BLaER1 treated with 17β-estradiol and CSF1 and Interleukin-3, amounts not matched to agents 10 nM and 100 nM (cell line): Measurements from ENCODE around the gene AUTS2.

Source experiments
- H3K27ac ChIP-seq, 11 experiments: shearing (Covaris generic); formaldehyde crosslinking; 2 replicates each; pipeline ENCODE4 v1.8.1; 2022
- H3K27me3 ChIP-seq, 11 experiments: shearing (Covaris generic); formaldehyde crosslinking; 2 replicates each; pipeline ENCODE4 v1.8.1; 2022
- H3K36me3 ChIP-seq, 11 experiments: shearing (Covaris generic); formaldehyde crosslinking; 2 replicates each; pipeline ENCODE4 v1.8.1; 2022
- H3K4me1 ChIP-seq, 10 experiments: shearing (Covaris generic); formaldehyde crosslinking; 2 replicates each; pipeline ENCODE4 v1.8.1; 2022
- H3K4me2 ChIP-seq, 11 experiments: shearing (Covaris generic); formaldehyde crosslinking; 2 replicates each; pipeline ENCODE4 v1.8.1; 2022
- H3K4me3 ChIP-seq, 10 experiments: shearing (Covaris generic); formaldehyde crosslinking; 2 replicates each; pipeline ENCODE4 v1.8.1; 2022
- H3K9ac ChIP-seq, 11 experiments: shearing (Covaris generic); formaldehyde crosslinking; 2 replicates each; pipeline ENCODE4 v1.8.1; 2022
- H3K9me3 ChIP-seq, 11 experiments: shearing (Covaris generic); formaldehyde crosslinking; replicated peaks in 1 of 11; 2 replicates each; pipeline ENCODE4 v1.8.1; 2022
- H4K20me1 ChIP-seq, 11 experiments: shearing (Covaris generic); formaldehyde crosslinking; 2 replicates each; pipeline ENCODE4 v1.8.1; 2022
- Cebpa-rat ChIP-seq, 11 experiments: shearing (Covaris generic); IDR thresholded peaks; 2 replicates each; pipeline ENCODE4 v1.8.1; 2022

Gene AUTS2

DNA sequence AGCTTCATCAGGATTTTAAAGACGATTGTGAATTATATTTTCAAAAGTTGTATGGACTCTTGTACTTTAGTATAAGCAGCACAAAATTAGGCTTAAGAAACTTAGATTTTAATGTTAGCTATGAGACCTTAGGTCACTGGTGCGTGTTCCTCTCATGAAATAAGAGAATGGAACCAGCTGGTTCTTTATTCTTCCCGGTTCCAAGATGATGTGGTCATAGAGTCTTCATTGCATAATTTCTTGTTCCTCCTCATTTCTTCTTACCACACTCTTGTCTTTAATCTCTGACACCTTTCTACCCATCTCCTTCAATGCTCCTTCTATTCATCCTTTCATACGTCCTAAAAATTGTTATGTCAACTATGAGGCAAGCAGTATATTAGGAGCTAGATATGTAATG is 437.2 kb downstream of the AUTS2 start:
- H3K9ac ChIP-seq: no peak overlapping the region
- H3K36me3 ChIP-seq: peaks cover 0 to 20% (median 7%) of the 10 kb centered on the region in 11 experiments; a peak in 6 of 22 replicates
- no peak overlapping the region for H3K27ac ChIP-seq
- no peak overlapping the region for H3K4me3 ChIP-seq
- no peaks in the 10 kb centered on the region for H3K27me3 ChIP-seq
- peaks cover 15 to 29% (median 23%) of the 10 kb centered on the region in 11 experiments; a peak in 20 of 22 replicates for H3K9me3 ChIP-seq
- H4K20me1 ChIP-seq: peaks cover 0 to 42% (median 6%) of the 10 kb centered on the region in 11 experiments; a peak in 10 of 22 replicates
- TF ChIP-seq Cebpa-rat (IDR thresholded peaks at IDR 0.05): no peak
- H3K4me1 ChIP-seq: peaks cover 0 to 22% (median 11%) of the 10 kb centered on the region in 10 experiments; a peak in 10 of 20 replicates
- H3K4me2 ChIP-seq: 0 out of 22 replicates have a peak overlapping the region, but pooled peaks of 1 of the 11 experiments have one; percentile 4

DNA sequence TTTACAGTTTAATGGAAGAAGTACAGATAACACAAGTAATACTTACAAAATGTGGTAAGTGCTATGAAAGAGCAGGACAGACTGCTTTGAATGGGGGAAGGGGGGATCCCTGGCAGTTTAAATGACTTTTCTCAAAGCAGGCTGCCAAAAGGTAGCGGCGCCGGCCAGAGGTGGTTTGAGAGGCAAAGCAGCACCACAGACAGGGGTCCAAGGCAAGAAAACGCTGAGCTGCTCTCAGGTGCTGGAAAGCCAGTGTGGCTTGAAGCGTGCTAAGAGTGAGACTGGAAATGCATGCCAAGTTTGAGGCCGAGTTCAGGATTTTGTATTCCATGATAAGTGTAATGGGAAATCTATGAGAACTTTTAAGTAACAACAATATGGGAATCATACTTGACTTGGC is 437.7 kb downstream of the AUTS2 start:
- peaks cover 11 to 25% (median 19%) of the 10 kb centered on the region in 11 experiments; a peak in 20 of 22 replicates for H3K9me3 ChIP-seq
- peaks cover 0 to 45% (median 10%) of the 10 kb centered on the region in 11 experiments; a peak in 10 of 22 replicates for H4K20me1 ChIP-seq
- no peak overlapping the region for H3K4me3 ChIP-seq
- no peak overlapping the region for H3K9ac ChIP-seq
- TF ChIP-seq Cebpa-rat (IDR thresholded peaks at IDR 0.05): no peak
- no peak overlapping the region for H3K27ac ChIP-seq
- no peaks in the 10 kb centered on the region for H3K27me3 ChIP-seq
- H3K4me2 ChIP-seq: no peak overlapping the region
- peaks cover 0 to 16% (median 5%) of the 10 kb centered on the region in 11 experiments; a peak in 6 of 22 replicates for H3K36me3 ChIP-seq
- peaks cover 0 to 23% (median 11%) of the 10 kb centered on the region in 10 experiments; a peak in 10 of 20 replicates for H3K4me1 ChIP-seq

DNA sequence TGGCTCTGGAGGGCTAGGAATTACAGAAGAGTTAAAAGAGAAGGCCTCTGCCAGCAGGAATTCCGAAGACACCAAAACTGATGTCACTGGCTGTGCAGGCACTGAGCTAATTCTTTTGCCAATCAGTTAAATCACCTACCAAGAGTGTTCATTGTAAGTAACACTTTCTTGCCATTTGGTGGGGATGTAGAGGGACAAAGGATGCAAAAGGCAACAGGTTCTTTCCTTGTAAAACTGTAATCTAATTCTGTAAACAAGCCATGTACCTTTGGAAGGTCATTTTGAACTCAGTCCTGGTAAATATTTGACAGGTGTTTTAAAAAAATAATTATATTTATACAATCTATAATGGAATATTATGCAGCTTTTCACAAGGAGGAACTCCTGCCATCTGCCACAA is 438.4 kb downstream of the AUTS2 start:
- H4K20me1 ChIP-seq: peaks cover 0 to 50% (median 14%) of the 10 kb centered on the region in 11 experiments; a peak in 10 of 22 replicates
- H3K27ac ChIP-seq: no peak overlapping the region
- no peak overlapping the region for H3K9ac ChIP-seq
- no peak overlapping the region for H3K4me3 ChIP-seq
- H3K4me1 ChIP-seq: peaks cover 0 to 24% (median 11%) of the 10 kb centered on the region in 10 experiments; a peak in 10 of 20 replicates
- H3K27me3 ChIP-seq: no peaks in the 10 kb centered on the region
- H3K4me2 ChIP-seq: no peak overlapping the region
- peaks cover 6 to 17% (median 12%) of the 10 kb centered on the region in 11 experiments; a peak in 20 of 22 replicates for H3K9me3 ChIP-seq
- H3K36me3 ChIP-seq: peaks cover 0 to 10% (median 0%) of the 10 kb centered on the region in 11 experiments; a peak in 4 of 22 replicates
- TF ChIP-seq Cebpa-rat (IDR thresholded peaks at IDR 0.05): no peak

GRCh38 chr7:70037171-70037933 is 439.1 kb downstream of the AUTS2 start:
- peaks cover 0 to 29% (median 12%) of the 10 kb centered on the region in 10 experiments; a peak in 12 of 20 replicates for H3K4me1 ChIP-seq
- no peaks in the 10 kb centered on the region for H3K27me3 ChIP-seq
- no peak overlapping the region for H3K4me2 ChIP-seq
- no peak overlapping the region for H3K9ac ChIP-seq
- H3K9me3 ChIP-seq: peaks cover 0 to 11% (median 5%) of the 10 kb centered on the region in 11 experiments; a peak in 20 of 22 replicates
- H3K4me3 ChIP-seq: no peak overlapping the region
- peaks cover 0 to 54% (median 14%) of the 10 kb centered on the region in 11 experiments; a peak in 10 of 22 replicates for H4K20me1 ChIP-seq
- H3K27ac ChIP-seq: no peak overlapping the region
- H3K36me3 ChIP-seq: peaks cover 0 to 3% (median 0%) of the 10 kb centered on the region in 11 experiments; a peak in 2 of 22 replicates
- TF ChIP-seq Cebpa-rat (IDR thresholded peaks at IDR 0.05): no peak

DNA sequence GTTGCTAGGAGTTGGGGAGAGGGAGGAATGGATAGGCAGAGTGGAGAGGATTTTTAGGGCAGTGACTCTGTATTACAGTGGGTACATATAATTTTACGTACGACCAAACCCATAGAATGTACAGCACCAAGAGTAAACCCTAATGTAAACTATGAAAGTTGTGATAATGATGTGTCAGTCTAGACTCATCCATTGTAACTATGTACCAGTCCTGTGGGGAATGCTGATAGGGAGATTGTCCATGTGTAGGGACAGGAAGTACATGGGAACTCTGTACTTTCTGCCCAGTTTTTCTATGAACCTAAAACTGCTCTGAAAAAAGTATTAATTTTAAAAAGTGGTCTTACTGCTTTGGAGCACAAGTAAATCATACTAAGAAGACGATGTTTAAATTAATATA is 441.8 kb downstream of the AUTS2 start:
- no peak overlapping the region for H3K9ac ChIP-seq
- H3K27ac ChIP-seq: no peak overlapping the region; a peak in 1 of 22 replicates
- H3K4me3 ChIP-seq: no peak overlapping the region
- peaks cover 0 to 6% (median 0%) of the 10 kb centered on the region in 11 experiments; a peak in 3 of 22 replicates for H3K36me3 ChIP-seq
- no peak for TF ChIP-seq Cebpa-rat (IDR thresholded peaks at IDR 0.05)
- H4K20me1 ChIP-seq: peaks cover 0 to 57% (median 9%) of the 10 kb centered on the region in 11 experiments; a peak in 10 of 22 replicates
- H3K27me3 ChIP-seq: no peaks in the 10 kb centered on the region
- no peak overlapping the region for H3K4me2 ChIP-seq
- peaks cover 6 to 33% (median 23%) of the 10 kb centered on the region in 10 experiments; a peak in 17 of 20 replicates for H3K4me1 ChIP-seq
- peaks cover 0 to 9% (median 0%) of the 10 kb centered on the region in 11 experiments; a peak in 5 of 22 replicates for H3K9me3 ChIP-seq

DNA sequence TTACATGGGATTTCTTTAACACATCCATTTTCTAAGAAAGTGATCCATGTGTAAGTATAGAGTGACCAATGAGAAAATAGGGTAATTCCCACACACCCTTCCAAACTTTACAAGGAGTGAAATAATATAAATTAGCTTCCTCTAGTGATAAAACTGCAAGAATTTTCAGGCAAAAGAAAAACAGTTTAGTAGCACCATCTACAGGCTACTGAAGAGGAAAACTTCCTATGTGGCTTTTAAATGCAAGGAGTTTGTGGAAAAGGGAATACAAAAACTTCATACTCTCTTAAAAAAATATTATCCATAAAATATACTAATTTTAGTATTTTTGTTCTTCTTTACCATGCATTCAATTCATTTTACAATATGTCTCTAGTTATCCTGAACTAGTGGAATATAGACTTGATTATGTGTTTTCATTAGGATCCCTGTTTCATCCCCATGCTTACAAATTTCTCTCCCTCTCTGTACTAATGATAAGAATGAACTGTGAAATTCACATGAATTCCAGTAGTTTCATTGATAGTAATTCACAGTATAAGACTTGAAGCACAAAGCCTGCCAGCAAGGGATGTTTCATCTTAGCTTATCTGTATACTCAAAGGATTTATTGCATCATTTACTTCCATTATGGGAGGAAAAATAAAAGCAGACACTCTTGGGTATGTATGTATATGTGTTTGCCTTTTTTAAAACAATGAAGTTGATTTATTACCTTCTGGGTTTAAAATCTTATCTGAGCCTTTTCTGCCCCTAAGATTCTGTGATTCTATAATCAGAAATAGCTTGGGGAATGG is 442.9 kb downstream of the AUTS2 start:
- H3K4me1 ChIP-seq: peaks cover 6 to 33% (median 17%) of the 10 kb centered on the region in 10 experiments; a peak in 17 of 20 replicates
- H3K9me3 ChIP-seq: peaks cover 0 to 9% (median 0%) of the 10 kb centered on the region in 11 experiments; a peak in 5 of 22 replicates
- no peak overlapping the region for H3K4me2 ChIP-seq
- H3K9ac ChIP-seq: no peak overlapping the region
- H3K4me3 ChIP-seq: no peak overlapping the region
- H4K20me1 ChIP-seq: peaks cover 0 to 51% (median 9%) of the 10 kb centered on the region in 11 experiments; a peak in 9 of 22 replicates
- no peaks in the 10 kb centered on the region for H3K27me3 ChIP-seq
- peaks cover 0 to 6% (median 0%) of the 10 kb centered on the region in 11 experiments; a peak in 3 of 22 replicates for H3K36me3 ChIP-seq
- TF ChIP-seq Cebpa-rat (IDR thresholded peaks at IDR 0.05): no peak
- no peak overlapping the region for H3K27ac ChIP-seq

- Histone ChIP-seq H3K4me3 (no peak overlapping the region), H3K4me2 (peak overlapping the region in 4 of 11 experiments; percentile 2 to 37 (median 18); a peak in 4 of 22 replicates), H3K27ac (no peak overlapping the region), H4K20me1 (peaks cover 0 to 47% (median 7%) of the 10 kb centered on the region in 11 experiments; a peak in 8 of 22 replicates), H3K4me1 (peaks cover 6 to 33% (median 17%) of the 10 kb centered on the region in 10 experiments; a peak in 17 of 20 replicates), H3K9me3 (peaks cover 0 to 9% (median 0%) of the 10 kb centered on the region in 11 experiments; a peak in 5 of 22 replicates), H3K27me3 (no peaks in the 10 kb centered on the region), H3K9ac (no peak overlapping the region), H3K36me3 (peaks cover 0 to 6% (median 0%) of the 10 kb centered on the region in 11 experiments; a peak in 3 of 22 replicates)
- TF ChIP-seq Cebpa-rat (IDR thresholded peaks at IDR 0.05): peak in 1 of 11 experiments; percentile 25; a peak in 1 of 22 replicates
These were observed 444.3 kb downstream of the AUTS2 start for GRCh38 chr7:70042533-70042932.

GRCh38 chr7:70043015-70043538 is 444.8 kb downstream of the AUTS2 start:
- no peak for TF ChIP-seq Cebpa-rat (IDR thresholded peaks at IDR 0.05)
- H3K4me3 ChIP-seq: no peak overlapping the region
- H3K4me2 ChIP-seq: peak overlapping the region in 7 of 11 experiments; percentile 7 to 37 (median 28); a peak in 10 of 22 replicates
- H3K27me3 ChIP-seq: no peaks in the 10 kb centered on the region
- H3K9me3 ChIP-seq: peaks cover 0 to 9% (median 0%) of the 10 kb centered on the region in 11 experiments; a peak in 5 of 22 replicates
- H3K36me3 ChIP-seq: peaks cover 0 to 6% (median 0%) of the 10 kb centered on the region in 11 experiments; a peak in 3 of 22 replicates
- H3K9ac ChIP-seq: no peak overlapping the region
- H3K4me1 ChIP-seq: peaks cover 6 to 33% (median 17%) of the 10 kb centered on the region in 10 experiments; a peak in 17 of 20 replicates
- H3K27ac ChIP-seq: peak overlapping the region in 1 of 11 experiments; percentile 25; a peak in 1 of 22 replicates
- peaks cover 0 to 41% (median 7%) of the 10 kb centered on the region in 11 experiments; a peak in 8 of 22 replicates for H4K20me1 ChIP-seq
